Measurements from ENCODE around the gene ZNF417.
"Not testable (repeated sequence)": the region's sequence is repeated elsewhere in the genome, so short reads cannot be mapped to it uniquely, and the experiment has no call there.

The ZNF417 gene

GRCh38 chr19:57887195-57887941, 29.0 kb downstream of the ZNF417 start:
- DNase-seq: peak; percentile 74

- peak; percentile 31 for DNase-seq
Observed at GRCh38 chr19:57886046-57886445, 30.3 kb downstream of the ZNF417 start.

DNA sequence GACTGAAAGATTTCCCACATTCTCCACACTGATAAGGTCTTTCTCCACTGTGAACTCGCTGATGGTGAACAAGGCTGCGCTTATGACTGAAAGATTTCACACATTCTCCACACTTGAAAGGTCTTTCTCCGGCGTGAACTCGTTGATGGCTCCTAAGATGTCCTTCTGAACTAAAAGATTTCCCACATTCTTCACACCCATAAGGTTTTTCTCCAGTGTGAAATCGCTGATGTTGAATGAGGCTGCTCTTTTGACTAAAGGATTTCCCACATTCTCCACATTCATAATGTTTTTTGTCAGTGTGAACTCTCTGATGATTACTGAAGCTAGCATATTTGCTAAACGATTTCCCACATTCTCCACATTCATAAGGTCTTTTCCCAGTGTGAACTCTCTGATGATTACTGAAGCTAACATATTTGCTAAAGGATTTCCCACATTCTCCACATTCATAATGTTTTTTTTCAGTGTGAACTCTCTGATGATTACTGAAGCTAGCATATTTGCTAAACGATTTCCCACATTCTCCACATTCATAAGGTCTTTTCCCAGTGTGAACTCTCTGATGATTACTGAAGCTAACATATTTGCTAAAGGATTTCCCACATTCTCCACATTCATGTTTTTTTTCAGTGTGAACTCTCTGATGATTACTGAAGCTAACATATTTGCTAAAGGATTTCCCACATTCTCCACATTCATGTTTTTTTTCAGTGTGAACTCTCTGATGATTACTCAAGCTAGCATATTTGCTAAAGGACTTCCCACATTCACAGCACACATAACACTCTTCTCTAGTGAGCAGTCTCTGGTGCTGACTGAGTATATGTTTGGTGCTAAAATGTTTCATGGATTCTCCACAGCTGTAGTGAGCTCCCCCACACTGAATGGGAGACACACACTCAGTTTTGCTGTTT, 42.3 kb downstream of the ZNF417 start:
- not testable (repeated sequence) for DNase-seq

- no peak for DNase-seq
Observed at GRCh38 chr19:57872450-57872849, 43.9 kb downstream of the ZNF417 start.

- no peak for DNase-seq
Observed at GRCh38 chr19:57870225-57870624, 46.2 kb downstream of the ZNF417 start.

DNA sequence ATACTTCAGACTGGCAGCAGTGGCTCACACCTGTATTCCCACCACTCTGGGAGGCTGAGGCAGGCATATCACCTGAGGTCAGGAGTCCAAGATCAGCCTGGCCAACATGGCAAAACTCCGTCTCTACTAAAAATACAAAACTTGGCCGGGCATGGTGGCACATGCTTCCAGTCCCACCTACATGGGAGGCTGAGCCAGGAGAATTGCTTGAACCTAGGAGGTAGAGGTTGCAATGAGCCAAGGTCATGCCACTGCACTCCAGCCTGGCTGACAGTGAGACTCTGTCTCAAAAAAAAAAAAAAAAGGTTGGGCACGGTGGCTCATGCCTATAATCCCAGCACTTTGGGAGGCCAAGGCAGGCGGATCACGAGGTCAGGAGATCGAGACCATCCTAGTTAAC, 46.7 kb downstream of the ZNF417 start:
- not testable (repeated sequence) for DNase-seq

DNA sequence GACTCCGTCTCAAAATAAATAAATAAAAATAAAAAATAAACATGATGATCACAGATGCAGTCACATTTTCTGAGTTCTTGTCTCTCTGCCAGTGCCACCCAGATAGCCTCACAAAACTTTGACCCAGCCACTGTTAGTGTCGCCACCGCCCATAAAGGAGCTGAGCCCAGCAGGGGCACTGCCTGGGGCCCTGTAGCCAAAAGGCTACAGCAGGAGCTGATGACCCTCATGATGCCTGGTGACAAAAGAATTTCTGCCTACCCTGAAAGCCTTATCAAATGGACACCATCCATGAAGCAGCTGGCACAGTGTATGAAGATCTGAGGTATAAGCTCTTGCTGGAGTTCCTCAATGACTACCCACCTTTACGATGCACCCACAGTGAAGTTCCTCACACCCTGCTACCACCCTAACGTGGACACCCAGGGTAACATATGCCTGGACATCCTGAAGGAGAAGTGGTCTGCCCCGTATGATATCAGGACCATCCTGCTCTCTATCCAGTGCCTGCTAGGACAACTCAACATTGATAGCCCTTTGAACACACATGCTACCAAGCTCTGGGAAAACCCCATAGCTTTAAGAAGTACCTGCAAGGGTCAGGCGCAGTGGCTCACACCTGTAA, 48.4 kb downstream of the ZNF417 start:
- DNase-seq: no peak
